ENCODE data around the gene HOXA6.

The HOXA6 gene

DNA sequence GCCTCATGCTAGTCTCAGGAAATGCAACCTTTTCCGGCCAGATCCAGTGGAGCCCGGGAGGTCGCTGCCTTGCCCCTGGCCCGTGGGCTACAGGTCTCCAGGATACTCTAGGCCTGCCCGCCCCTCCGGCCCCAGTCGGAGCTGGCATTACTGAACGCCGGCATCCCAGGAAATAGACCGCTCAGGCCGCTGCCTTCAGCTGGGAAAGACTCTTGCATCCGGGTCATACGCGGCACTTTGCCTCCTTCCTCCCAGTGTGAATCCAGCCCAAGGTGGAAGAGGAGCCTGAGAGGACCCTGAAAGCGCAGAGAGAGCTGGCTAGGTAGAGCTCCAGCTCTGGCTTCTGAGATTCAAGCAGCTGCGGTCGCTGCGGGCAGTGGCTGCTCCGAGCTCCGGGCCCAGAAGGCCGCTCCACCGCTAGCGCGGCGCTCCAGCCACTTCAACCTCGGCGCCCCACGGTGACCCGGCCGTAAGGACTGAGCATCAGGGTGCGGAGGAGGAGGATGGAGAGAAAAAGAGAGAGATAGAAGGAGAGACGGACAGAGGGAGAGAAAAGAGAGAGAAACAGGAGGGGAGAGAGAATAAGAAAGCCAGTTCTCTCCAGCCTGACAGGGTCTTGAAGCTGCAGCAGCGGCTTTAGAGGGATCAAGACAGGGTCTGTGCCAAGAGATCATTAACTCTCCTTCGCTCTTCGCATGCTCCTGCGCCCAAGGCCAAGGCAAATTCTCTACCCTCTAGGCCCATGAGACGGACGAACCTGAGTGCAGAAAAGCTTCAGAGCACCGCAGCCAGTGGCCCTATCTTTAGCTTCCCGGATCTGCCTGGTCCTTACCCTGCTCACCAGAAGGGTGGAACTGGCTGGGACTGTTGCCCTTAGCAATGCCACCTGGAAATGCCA, 28.3 kb upstream of the HOXA6 start:
- intact Hi-C loops (cut with DNase I) = no loop called here
- DNase-seq = peak in 6 of 42 donors; percentile 2 to 18 (median 10)

DNA sequence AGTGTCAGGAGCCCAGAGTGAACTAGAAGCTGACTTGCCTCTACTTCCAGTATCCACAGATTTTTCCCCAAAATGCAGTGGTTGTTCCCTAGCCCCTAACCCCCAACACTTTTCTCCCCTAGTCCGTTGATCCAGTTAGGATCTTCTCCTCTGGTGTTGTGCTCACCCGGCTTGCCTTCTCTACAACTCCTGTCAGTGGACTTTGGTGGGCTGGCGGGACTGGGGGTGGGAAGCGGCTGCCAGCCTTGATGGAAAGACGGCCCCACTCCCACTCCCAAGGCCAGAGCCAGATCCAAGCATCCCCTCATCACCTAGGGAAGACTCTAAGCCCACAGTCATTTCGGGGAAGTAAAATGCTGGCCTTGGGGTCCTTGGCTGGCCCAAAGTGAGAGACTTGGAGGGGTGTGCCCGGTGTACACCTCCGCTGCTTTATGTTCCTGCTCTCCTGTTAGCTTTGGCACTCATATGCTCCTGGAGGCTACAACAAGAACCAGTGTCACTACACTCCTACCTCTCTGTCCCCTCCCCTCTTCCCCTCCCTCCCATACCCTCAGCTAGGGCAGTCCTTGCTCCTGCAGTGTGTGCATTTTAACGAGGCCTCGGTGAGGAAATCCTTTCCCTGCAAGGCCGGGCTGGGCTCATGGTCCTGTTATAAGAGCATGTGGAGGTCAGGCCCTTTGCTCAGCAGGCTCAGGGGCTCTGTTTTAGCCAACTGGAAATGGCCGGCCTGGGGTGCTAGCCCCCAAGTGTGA, 27.5 kb upstream of the HOXA6 start:
- intact Hi-C loops (cut with DNase I) = no loop called here
- DNase-seq = peak in 4 of 42 donors; percentile 4 to 20 (median 6)

DNA sequence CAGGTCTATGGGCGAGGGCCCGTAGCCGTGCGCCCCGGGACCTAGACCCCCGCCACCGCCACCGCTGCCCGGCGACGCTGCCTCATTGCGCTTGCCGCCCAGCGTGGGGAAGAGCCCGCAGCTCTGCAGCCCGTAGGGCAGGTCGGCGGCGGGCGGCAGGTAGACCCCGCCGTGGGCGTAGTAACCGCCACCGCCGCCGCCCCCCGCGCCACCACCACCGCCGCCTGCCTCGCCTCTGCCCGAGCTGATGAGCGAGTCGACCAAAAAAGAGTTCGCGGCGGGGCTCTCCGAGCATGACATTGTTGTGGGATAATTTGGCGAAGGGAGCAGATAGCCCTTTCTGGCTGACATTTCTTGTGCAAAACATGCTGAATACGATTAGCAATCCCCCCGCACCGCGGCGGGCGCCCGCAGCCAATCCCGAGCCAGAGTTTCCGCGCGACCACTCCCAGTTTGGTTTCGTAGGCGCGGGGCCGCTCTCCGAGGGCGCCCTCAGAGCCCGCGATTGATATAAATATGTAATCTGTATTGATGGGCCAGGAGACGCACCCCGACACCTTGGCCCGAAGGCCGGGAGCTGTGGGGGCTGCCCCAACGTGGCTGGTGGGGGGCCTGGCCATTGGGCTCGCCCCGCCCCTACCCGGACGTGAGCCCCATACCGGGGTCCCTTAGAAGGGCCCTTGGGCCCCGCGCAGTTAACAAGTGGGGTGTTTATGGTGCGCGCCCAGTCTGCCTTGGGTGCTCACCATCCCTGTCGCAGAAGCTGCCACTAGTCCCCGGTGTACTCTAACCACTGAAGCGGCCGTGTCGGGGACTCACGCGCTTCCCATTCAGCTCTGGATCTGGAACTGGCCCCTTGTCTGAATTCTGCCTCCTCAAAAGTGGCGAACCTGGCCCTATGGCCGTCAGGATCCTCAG, 26.6 kb upstream of the HOXA6 start, which contains the start of gene HOXA10:
TSS of gene HOXA10 (minus strand) at position 365 of the 918 bp plus-strand sequence. CDS start at position 351, 14 bp downstream.
- intact Hi-C loops (cut with DNase I) = no loop called here

DNA sequence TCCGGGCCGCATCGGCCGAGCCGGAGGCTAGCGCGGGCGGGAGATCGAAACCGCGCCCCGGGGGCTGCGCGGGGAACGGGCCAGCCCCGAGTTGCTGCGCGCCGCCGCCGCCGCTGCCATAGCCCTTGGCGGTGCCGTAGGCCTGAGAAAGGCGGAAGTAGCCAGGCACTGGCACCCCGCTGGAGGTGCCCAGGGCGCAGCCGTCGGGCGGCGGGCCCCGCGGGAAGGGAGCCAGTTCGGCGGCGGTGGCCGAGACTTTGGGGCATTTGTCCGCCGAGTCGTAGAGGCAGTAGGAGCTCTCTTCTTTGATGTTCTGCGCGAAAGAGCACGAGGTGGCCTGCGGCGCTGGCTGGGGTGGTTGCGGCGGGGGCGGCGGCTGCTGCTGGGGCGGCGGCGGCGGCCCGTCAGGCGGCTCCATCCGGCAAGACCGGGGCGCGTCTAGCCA, 26.0 kb upstream of the HOXA6 start:
- intact Hi-C loops (cut with DNase I) = no loop called here
- peak in 7 of 42 donors; percentile 4 to 28 (median 14) for DNase-seq

More for the DNA sequence above, 26.6 kb upstream of the HOXA6 start, which contains the start of gene HOXA10:
- DNase-seq = peak in 7 of 42 donors; percentile 3 to 15 (median 8)

DNA sequence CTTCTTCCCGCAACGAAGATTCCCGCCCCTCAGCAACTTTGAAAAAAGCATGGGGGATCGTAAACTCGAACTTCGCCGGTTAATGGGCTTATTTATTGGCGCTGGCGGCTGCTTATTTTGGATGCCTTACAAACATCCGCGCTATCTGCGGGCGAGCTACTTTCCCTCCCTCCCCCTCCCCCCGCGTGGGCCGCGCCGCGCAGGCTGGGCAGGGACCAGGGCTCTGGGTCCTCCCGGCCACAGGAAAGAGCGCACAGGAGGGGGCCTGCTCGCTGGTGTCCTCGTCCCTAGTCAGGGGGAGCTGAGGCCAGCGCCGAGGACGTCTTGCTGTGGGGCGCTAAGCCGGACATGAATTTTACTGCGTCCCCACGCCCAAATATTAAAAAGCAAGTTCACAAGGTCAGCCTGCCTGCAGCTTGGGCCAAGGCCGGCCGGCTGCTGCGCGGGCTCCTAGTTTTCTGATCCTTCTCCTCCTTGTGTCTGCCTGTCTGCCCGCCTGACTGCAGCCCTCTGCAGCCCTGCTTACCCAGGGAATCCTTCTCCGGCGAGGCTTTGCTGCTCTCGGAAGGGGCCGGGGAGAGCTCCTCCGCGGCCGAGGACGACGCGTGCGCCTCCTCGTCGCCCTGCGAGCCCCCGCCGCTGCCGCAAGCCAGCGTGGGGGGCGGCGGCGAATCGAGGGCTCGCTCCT, 25.4 kb upstream of the HOXA6 start:
- intact Hi-C loops (cut with DNase I) = no loop called here
- DNase-seq = peak in 7 of 42 donors; percentile 5 to 29 (median 12)

DNA sequence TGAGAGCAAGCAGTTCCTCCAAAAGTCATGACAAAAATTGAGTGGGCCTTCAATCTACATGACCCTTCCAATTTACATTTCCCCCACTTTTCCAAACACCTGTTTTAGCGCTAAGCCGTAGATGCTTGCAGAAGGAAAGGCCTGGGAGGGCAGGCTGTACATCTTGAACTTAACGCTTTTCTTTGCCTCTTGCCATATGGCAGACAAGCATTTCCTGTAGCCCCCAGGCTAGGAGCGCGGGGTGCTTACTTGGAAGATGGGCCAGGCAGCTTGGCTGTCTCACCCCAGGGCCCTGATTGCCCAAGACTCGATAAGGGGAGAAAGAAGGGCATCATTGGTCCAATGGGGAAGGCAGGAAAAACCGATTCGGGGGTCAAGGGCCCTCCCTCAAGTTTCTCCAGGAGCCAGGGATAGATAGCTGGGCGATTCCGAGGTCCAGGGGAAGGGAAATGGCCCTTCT, 24.8 kb upstream of the HOXA6 start:
- peak in 2 of 42 donors; percentile 5 to 8 for DNase-seq
- intact Hi-C loops (cut with DNase I) = no loop called here

DNA sequence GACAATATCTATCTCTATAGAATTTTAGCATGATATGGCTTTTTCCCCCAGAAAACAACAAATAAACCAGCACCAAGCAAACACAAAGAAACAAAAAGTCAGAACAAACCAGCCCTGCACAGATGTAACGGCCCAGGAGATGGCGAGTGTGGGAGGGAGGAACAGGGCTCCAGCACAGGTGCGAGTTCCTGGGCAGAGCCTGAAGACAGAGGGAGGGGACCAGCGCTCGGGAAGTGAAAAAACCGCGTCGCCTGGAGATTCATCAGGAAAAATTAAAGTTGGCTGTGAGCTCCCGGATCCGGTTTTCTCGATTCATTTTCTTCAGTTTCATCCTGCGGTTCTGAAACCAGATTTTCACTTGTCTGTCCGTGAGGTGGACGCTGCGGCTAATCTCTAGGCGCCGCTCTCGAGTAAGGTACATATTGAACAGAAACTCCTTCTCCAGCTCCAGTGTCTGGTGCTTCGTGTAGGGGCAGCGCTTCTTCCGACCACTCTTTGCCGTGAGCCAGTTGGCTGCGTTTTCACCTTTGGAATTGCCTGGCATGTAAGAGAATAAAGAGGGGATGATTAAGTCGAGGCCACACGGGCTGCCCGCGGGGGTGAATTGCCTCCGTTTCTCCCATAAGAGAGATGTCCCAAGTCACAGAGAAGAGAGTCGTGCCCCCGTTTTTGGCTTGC, 24.2 kb upstream of the HOXA6 start:
- DNase-seq = peak in 3 of 42 donors; percentile 2 to 17 (median 6)
- intact Hi-C loops (cut with DNase I) = no loop called here

DNA sequence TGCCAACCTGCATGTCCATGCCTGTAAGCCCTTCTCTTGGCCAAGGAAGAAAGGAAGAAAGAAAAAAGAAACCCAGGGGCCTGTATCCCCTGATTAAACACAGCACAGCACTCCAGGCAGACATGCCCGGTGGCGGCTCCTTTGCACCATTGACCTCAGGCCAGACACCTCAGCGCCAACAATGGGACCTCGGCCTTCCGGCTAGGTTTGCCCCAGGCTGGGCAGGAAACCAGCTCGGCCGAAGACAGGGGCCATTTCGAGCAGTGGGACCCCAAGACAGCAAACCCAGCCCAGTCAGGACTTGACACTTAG, 23.7 kb upstream of the HOXA6 start:
- DNase-seq = peak in 1 of 42 donors; percentile 15
- intact Hi-C loops (cut with DNase I) = no loop called here

DNA sequence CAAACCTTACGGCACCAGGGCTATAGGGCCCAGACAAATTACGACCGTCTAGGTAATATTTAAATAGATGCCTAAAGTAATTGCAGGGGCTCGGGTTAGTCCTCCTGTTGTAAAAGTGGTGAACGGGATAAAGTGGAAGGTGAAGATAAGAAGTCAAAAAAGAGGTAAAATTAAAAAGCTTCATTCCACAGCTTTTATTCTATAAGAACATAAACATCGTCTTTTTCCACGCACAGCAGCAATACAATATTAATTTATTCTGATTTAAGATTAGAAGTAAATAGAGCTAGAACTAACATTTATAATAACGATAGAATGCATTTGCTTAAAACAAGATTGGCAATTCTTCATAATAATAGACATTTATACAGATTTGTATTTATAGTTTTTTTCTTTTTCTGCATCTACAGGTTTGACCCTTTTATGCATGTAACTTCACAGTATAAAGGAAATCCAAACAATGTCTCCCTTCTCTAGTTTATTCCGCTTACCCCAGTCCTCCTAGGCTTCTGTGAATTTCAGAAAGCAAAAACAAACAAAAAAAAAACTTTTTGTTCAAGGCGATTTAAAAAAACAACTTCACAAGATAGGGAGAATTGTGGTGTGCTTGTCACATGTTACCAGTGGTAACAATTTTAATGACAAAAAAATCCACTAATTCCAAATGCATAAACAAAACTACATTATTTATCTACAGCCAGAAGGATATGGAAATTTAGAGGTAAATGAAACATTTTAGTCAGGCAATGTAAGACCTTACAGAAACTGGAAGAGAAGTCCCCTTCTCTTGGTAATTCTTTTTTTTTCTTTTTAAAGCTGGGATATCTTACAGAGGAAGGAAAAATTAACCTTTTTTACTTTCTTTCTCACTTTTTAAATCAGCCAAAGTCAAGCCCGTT, 23.1 kb upstream of the HOXA6 start:
- intact Hi-C loops (cut with DNase I) = no loop called here
- DNase-seq = no peak

DNA sequence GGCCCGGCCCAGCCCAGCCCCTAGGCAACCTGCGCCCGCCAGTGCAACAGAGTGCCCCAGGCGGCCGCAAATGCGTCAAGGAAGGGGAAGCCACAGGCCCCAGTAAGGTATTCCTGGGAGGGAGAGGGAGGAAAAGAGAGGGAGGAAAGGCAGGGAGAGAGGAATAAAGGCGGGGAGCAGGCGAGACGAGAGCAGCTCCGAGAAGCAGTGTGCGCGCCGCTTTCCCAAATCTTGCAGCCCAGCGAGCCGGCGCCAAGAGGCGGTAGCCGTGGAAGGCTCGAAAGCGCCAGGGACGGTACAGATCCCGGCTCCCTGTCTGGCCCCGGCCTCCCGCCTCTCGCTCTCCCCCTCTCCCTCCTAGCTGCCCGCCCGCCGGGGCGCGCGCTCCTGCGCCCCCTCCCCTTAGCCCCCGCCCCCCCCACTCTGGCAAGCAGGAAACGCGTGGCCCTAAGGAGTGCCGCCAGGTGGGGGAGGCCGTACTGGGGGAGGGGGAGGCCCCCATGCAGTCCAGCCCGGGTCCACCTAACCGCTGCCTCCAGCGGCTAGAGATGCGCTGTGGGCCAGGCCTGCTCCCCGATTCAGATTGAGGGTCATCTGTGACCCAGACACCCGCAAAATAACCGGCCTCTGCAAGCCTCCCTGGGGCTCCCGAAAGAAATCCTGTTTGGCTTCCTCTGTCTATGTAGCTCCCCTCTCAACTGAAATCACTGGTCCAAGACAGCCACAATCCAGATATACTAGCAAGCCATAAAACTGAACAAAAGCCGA, 22.3 kb upstream of the HOXA6 start:
- no peak for DNase-seq
- intact Hi-C loops (cut with DNase I) = loop anchor here (10.0 kb wide), 1 partner anchor 1305 kb away; no protein-coding TSS in a partner anchor

DNA sequence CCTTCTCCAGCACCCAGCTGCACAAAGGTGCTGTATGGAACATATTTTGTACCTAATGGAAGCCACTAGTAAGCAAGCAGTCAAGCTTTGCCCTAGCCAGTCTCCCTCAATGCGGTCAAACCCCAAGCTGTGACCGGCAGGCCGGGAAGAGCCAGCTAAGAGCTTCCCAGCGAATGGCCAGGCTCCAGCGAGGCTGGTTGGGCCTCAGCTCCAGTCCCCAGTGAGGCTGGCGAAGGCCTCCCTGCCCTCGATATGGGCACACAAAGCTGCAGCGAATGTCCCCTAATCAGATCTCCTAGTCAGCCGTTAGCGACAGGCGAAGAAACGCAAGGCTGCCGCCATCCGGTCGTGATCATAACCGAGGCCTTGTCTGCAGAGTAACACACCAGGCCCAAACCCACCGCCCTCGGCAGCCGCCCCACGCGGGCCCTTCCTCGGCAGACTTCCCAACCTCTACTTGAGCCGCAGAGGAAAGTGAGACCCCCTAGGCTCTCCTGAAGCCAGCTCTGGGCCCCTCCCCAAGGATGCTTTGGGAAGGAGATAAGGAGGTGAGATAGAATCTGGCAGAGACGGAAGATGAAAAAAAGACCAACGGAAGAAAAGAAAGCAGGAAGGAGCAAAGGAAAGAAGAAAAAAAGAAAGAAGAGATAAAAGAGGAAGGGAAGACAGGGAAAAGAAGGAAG, 20.8 kb upstream of the HOXA6 start:
- DNase-seq = no peak
- intact Hi-C loops (cut with DNase I) = loop anchor here (10.0 kb wide), 1 partner anchor 1304 kb away; no protein-coding TSS in a partner anchor

DNA sequence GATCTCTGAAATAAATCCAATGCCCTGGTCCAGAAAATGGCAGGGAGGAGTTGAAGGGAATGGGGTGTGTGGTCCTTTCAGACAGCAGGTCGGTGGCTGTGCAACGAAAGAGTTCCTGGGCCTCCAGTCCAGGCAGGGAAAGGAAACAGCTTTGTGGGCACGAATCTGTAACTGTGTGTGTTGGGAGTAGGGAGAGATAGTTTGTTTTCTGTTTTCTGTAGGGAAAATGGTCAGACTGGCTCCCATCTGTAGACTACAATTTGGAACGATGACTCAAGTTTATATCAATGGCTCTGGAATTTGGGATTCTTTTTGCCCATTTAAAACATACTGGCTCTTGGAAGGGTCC, 20.3 kb upstream of the HOXA6 start:
- intact Hi-C loops (cut with DNase I) = loop anchor here (10.0 kb wide), 1 partner anchor 1303 kb away; no protein-coding TSS in a partner anchor
- DNase-seq = no peak

DNA sequence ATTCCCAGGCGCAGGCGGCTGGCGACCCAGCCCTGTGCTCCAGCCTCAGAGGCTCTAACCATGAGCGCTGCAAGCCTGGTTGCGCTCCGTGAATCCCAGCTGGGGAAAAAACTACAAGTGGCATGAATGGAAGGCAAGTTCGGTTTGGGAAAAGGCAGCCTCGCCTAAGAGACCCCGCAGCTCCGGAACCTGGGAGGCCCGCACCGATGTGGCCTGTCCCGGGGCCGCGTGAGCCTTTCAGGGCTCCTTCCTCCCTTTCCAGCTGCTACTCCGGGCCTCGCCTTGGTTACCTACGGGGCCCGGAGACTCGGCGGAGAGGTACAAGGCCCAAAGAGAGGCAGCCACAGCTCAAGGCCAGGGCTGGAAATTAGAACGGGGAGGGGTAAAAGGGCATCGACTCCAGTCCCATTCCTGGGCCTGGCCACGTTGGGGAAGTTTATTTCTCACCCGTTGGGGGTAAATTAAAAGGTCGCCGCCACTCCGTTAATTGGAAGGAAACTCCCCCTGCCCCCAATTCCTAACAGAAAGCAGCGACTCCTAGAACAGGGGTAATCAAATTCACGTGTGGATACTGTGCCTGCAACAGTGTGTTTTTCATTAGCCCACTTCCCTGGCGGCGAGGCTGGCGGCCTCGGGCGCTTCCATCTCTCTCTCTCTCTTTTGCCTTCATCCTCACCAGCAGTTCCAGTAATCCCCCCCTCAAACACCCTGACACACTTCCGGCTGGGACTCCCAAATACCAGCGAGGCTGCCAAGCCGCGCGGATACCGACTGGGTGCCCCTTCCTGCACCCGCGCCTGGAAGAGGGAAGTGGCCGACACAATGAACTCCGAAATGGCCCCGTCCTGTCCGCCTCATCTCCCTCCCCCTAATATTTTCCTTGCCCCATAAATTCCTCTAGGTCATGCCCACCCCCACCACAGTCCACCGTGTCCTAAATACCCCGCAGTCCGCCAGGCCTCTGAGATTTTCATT, 19.2 kb upstream of the HOXA6 start:
- no peak for DNase-seq
- intact Hi-C loops (cut with DNase I) = loop anchor here (10.0 kb wide), 1 partner anchor 1302 kb away; no protein-coding TSS in a partner anchor

DNA sequence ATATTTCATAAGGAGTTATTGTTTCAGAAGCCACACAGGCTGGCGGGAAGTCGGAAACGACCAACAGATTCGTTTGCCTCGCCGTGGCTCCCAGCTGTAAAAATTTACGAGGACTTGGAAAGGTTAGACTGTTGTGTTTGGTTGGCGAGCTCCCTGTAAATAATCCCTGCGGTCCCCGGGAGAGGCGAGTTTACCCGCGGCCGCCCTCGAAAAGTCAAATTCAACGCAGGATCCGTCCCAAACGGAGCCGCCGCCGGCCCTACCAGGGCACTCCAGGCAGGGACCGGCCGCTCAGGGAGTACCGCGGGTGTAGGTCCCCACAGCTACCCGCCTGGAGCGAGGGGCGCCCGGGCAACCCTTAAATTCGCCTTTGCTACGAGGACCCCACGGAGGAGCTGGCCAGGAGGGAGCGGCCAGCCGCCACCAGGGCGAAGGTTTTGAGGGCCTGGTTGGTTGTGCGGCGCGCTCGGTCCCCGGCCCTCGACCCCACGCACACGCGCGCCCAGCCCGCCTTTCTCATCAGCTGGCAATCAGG, 18.5 kb upstream of the HOXA6 start:
- no peak for DNase-seq
- intact Hi-C loops (cut with DNase I) = loop anchor here (10.0 kb wide), 1 partner anchor 1301 kb away; no protein-coding TSS in a partner anchor

Measured in head of caudate nucleus (tissue), 42 donors.